Measurements from ENCODE around the gene IFT57.

IFT57 gene

DNA sequence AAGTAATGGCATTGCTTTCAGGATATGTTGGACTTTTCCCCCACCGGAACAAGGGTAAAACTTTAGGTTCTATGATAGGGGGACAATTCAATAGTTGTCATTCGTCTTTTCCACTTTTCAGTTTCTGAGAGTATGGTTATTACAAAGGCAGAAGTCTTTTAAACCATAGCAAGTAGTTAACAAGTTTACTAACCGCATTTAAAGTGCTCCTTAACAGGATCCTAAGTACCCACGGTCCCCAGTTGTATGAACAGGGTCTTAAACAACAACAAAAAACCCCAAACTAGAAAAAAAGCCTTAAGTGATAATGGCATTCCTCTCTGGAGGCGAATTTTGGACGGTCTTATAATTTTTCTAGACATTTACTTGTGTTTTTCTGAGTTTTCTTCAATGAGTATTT lies 831 bp downstream of the IFT57 start:
- TF ChIP-seq REST (IDR thresholded peaks at IDR 0.05; ENCODE audit: low read depth) (no peak), TCF12 (IDR thresholded peaks at IDR 0.05; ENCODE audit: low read depth) (no peak), ZBTB7A (IDR thresholded peaks at IDR 0.05; ENCODE audit: low read depth) (no peak), TEAD4 (IDR thresholded peaks at IDR 0.05) (no peak), NFIC (IDR thresholded peaks at IDR 0.05) (no peak), TAF1 (IDR thresholded peaks at IDR 0.05; ENCODE audit: low read depth) (no peak), FOXM1 (IDR thresholded peaks at IDR 0.05; ENCODE audit: borderline replicate concordance, low read depth) (no peak), CREB1 (IDR thresholded peaks at IDR 0.05; ENCODE audit: low read depth) (no peak), YY1 (IDR thresholded peaks at IDR 0.05; ENCODE audit: low read depth) (no peak), EGR1 (IDR thresholded peaks at IDR 0.05) (no peak), RAD21 (IDR thresholded peaks at IDR 0.05; ENCODE audit: low read depth) (no peak), EP300 (IDR thresholded peaks at IDR 0.05; ENCODE audit: borderline replicate concordance) (no peak), CEBPB (IDR thresholded peaks at IDR 0.05) (no peak)
- TF ChIP-seq, protein P1, sequence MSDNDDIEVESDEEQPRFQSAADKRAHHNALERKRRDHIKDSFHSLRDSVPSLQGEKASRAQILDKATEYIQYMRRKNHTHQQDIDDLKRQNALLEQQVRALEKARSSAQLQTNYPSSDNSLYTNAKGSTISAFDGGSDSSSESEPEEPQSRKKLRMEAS (IDR thresholded peaks at IDR 0.05): no peak
- TF ChIP-seq, protein P2, sequence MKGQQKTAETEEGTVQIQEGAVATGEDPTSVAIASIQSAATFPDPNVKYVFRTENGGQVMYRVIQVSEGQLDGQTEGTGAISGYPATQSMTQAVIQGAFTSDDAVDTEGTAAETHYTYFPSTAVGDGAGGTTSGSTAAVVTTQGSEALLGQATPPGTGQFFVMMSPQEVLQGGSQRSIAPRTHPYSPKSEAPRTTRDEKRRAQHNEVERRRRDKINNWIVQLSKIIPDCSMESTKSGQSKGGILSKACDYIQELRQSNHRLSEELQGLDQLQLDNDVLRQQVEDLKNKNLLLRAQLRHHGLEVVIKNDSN (IDR thresholded peaks at IDR 0.05): no peak

DNA sequence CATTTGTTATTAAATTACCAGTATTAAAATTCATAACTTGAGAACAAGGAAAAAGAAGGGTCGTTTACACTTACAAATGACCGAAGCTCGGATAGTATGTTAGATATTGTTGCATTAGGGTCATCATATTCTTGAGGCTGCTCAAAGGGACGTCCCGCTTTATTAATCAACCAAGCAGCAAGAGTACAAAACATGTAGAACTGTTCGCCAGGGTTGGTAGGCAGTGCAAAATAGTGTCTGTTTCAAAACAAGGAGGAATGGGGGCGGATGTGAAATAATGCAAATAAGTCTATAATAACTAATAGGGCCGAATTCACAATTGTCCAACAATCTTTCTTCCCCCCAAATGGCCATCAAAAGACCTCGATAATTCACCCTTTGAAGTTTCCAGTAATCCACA lies 2.9 kb downstream of the IFT57 start:
- TF ChIP-seq TEAD4 (IDR thresholded peaks at IDR 0.05) (no peak), TAF1 (IDR thresholded peaks at IDR 0.05; ENCODE audit: low read depth) (no peak), RAD21 (IDR thresholded peaks at IDR 0.05; ENCODE audit: low read depth) (no peak), CREB1 (IDR thresholded peaks at IDR 0.05; ENCODE audit: low read depth) (no peak), TCF12 (IDR thresholded peaks at IDR 0.05; ENCODE audit: low read depth) (no peak), FOXM1 (IDR thresholded peaks at IDR 0.05; ENCODE audit: borderline replicate concordance, low read depth) (no peak), REST (IDR thresholded peaks at IDR 0.05; ENCODE audit: low read depth) (no peak), YY1 (IDR thresholded peaks at IDR 0.05; ENCODE audit: low read depth) (no peak), NFIC (IDR thresholded peaks at IDR 0.05) (no peak)

- TF ChIP-seq, protein P1 (IDR thresholded peaks at IDR 0.05): no peak
These were observed 3.4 kb downstream of the IFT57 start for GRCh38 chr3:108218811-108219210.

DNA sequence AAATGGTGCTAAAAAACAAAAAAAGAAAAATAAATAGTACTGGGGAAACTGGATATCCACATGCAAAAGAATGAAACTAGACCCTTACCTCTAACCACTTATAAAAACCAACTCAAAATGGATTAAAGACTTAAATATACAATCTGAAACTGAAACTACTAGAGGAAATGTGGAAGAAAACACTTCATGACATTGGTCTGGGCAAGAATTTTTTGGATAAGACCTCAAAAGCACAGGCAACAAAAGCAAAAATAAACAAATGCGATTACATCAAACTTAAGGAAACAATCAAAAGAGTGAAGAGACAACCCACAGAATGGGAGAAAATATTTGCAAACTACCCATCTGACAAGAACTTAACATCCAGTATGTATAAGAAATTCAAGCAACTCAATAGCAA lies 6.4 kb downstream of the IFT57 start:
- TF ChIP-seq TCF12 (IDR thresholded peaks at IDR 0.05; ENCODE audit: low read depth) (no peak), YY1 (IDR thresholded peaks at IDR 0.05; ENCODE audit: low read depth) (no peak), TAF1 (IDR thresholded peaks at IDR 0.05; ENCODE audit: low read depth) (no peak), CEBPB (IDR thresholded peaks at IDR 0.05) (no peak), RAD21 (IDR thresholded peaks at IDR 0.05; ENCODE audit: low read depth) (no peak), TEAD4 (IDR thresholded peaks at IDR 0.05) (no peak), FOXM1 (IDR thresholded peaks at IDR 0.05; ENCODE audit: borderline replicate concordance, low read depth) (no peak)
- TF ChIP-seq, protein P2 (IDR thresholded peaks at IDR 0.05): no peak

DNA sequence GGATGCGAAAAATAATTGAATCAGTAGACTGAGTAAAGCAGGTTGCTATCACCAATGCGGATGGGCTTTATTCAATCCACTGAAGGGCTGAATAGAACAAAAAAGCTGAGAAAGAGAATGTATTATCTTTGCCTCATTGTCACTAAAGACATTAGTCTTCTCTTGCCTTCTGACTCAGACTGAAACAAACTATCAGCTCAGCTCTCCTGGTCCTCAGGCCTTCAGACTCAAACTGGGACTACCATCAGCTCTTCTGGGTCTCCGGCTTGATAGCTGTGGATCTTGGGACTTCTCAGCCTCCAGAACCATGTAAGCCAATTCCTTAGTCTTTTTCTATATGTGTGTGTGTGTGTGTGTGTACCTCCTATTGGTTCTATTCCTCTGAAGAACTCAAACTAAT lies 12.6 kb downstream of the IFT57 start:
- TF ChIP-seq YY1 (IDR thresholded peaks at IDR 0.05; ENCODE audit: low read depth) (no peak), FOXM1 (IDR thresholded peaks at IDR 0.05; ENCODE audit: borderline replicate concordance, low read depth) (no peak), REST (IDR thresholded peaks at IDR 0.05; ENCODE audit: low read depth) (no peak), CEBPB (IDR thresholded peaks at IDR 0.05) (no peak), CREB1 (IDR thresholded peaks at IDR 0.05; ENCODE audit: low read depth) (no peak), NFIC (IDR thresholded peaks at IDR 0.05) (no peak), RAD21 (IDR thresholded peaks at IDR 0.05; ENCODE audit: low read depth) (no peak), ZBTB7A (IDR thresholded peaks at IDR 0.05; ENCODE audit: low read depth) (no peak), TEAD4 (IDR thresholded peaks at IDR 0.05) (no peak), TAF1 (IDR thresholded peaks at IDR 0.05; ENCODE audit: low read depth) (no peak), EGR1 (IDR thresholded peaks at IDR 0.05) (no peak), EP300 (IDR thresholded peaks at IDR 0.05; ENCODE audit: borderline replicate concordance) (no peak), TCF12 (IDR thresholded peaks at IDR 0.05; ENCODE audit: low read depth) (no peak)
- TF ChIP-seq, protein P2 (IDR thresholded peaks at IDR 0.05): no peak
- TF ChIP-seq, protein P1 (IDR thresholded peaks at IDR 0.05): no peak

Measured in Ishikawa (cell line).